Endothelial cell of umbilical vein (primary cell): ENCODE measurements around the gene TXNRD1. TPM values are rescaled to one million over a fixed set of nuclear protein-coding genes. Genes with fewer than 3 reads are reported as not detected.
A peak's percentile ranks its signal among the peaks of the same experiment; 100 is the strongest.

Experiments
- BruUV-seq: library from RNA; stranded (reverse); fragments of 400-500 nt; replicated peaks from 2 replicates; lab custom pipeline; 2021; lab: Mats Ljungman, UMichigan
- CTCF ChIA-PET: fragments of 300-600, 350-600 bp; sonication (Branson Sonifier 250); formaldehyde crosslinking; loops from one replicate; lab custom pipeline; 2021; ENCODE audit warnings: antibody characterized with exemption, inconsistent platforms; lab: Charles Lee
- POLR2A ChIA-PET: fragments of 300-600, 350-600 bp; sonication (Branson Sonifier 250); formaldehyde crosslinking; loops from one replicate; lab custom pipeline; 2021; ENCODE audit warnings: antibody characterized with exemption, inconsistent platforms; lab: Charles Lee
- DNase-seq: peaks from one replicate; pipeline ENCODE4 v3.0.0-alpha.2; 2011; ENCODE audit warnings: low read depth, low spot score
- FAIRE-seq: peaks from 2 replicates; lab custom pipeline; 2011; peaks lifted over from hg19 to GRCh38; lab: Jason Lieb, UNC
- H2AFZ ChIP-seq: 2 replicates; pipeline ENCODE4 v1.6.0; 2012; ENCODE audit warnings: low read depth, low read length, control low read depth, inconsistent platforms
- H3K27ac ChIP-seq: 2 replicates; pipeline ENCODE4 v1.5.1; 2011; ENCODE audit warnings: low read depth, mild to moderate bottlenecking, control low read depth, low read length, moderate library complexity; ENCODE audit not compliant: insufficient read depth
- H3K27me3 ChIP-seq, 2 experiments: 2 replicates each; pipeline versions ENCODE4 v1.6.0 to v1.6.1; 2011; ENCODE audit warnings: low read length in 2 of 2, mixed read lengths in 1 of 2; ENCODE audit not compliant: control insufficient read depth in 2 of 2, insufficient read depth in 2 of 2
- H3K36me3 ChIP-seq, 2 experiments: 2 replicates in 1 of 2; 3 replicates in 1 of 2; pipeline ENCODE4 v1.5.1; 2011; ENCODE audit warnings: low read length in 2 of 2, mild to moderate bottlenecking in 1 of 2, moderate library complexity in 1 of 2; ENCODE audit not compliant: control insufficient read depth in 2 of 2, insufficient read depth in 2 of 2; ENCODE audit errors: extremely low read depth in 1 of 2
- H3K4me1 ChIP-seq: 3 replicates; pipeline ENCODE4 v1.5.1; 2011; ENCODE audit warnings: mild to moderate bottlenecking, low read length; ENCODE audit not compliant: control insufficient read depth, insufficient read depth; ENCODE audit errors: extremely low read depth
- H3K4me2 ChIP-seq: 2 replicates; pipeline ENCODE4 v1.6.1; 2011; ENCODE audit warnings: low read length, control low read depth, mixed read lengths; ENCODE audit not compliant: insufficient read depth
- H3K4me3 ChIP-seq, 3 experiments: fragments of 200-600 bp in 1 of 3; sonication (generic), shearing (Covaris generic) in 1 of 3; replicated peaks in 1 of 3; 2 replicates each; pipeline ENCODE4 v1.5.1; 2011 to 2016; ENCODE audit warnings: control low read depth in 3 of 3, low read length in 3 of 3, mild to moderate bottlenecking in 2 of 3, inconsistent platforms in 1 of 3, low read depth in 1 of 3, moderate library complexity in 1 of 3; ENCODE audit not compliant: insufficient read depth in 1 of 3
- H3K79me2 ChIP-seq: 2 replicates; pipeline ENCODE4 v1.6.0; 2012; ENCODE audit warnings: low read length, inconsistent platforms; ENCODE audit not compliant: control insufficient read depth, insufficient read depth
- H3K9ac ChIP-seq: replicated peaks from 2 replicates; pipeline ENCODE3; 2011; ENCODE audit warnings: low read length, control low read depth; ENCODE audit not compliant: insufficient read depth; ENCODE audit errors: extremely low read depth
- H3K9me1 ChIP-seq: replicated peaks from 3 replicates; pipeline ENCODE4 v1.6.0; 2011; ENCODE audit warnings: mild to moderate bottlenecking, low read length; ENCODE audit not compliant: control insufficient read depth, insufficient read depth; ENCODE audit errors: extremely low read depth
- H3K9me3 ChIP-seq: replicated peaks from 2 replicates; pipeline ENCODE4 v1.5.1; 2012; ENCODE audit warnings: low read length, inconsistent platforms; ENCODE audit not compliant: control insufficient read depth, insufficient read depth
- H4K20me1 ChIP-seq: replicated peaks from 2 replicates; pipeline ENCODE3; 2011; ENCODE audit warnings: mild to moderate bottlenecking, low read length; ENCODE audit not compliant: control insufficient read depth, insufficient read depth; ENCODE audit errors: extremely low read depth
- CTCF ChIP-seq, 2 donors: IDR thresholded peaks; 1 replicate in 1 of 2; 2 replicates in 1 of 2; pipeline ENCODE4 v1.5.1; 2011; ENCODE audit warnings: low read length in 2 of 2, mild to moderate bottlenecking in 2 of 2, moderate library complexity in 2 of 2, control low read depth in 1 of 2, inconsistent platforms in 1 of 2, low read depth in 1 of 2; ENCODE audit not compliant: insufficient read depth in 1 of 2; ENCODE audit errors: extremely low read depth in 1 of 2
- EZH2 ChIP-seq: IDR thresholded peaks from 2 replicates; pipeline ENCODE4 v1.6.1; 2012; ENCODE audit warnings: borderline replicate concordance, low read depth, mild to moderate bottlenecking, moderate library complexity, low read length, inconsistent platforms; ENCODE audit not compliant: severe bottlenecking
- FOS ChIP-seq: IDR thresholded peaks from 2 replicates; pipeline ENCODE4 v1.6.1; 2011; ENCODE audit warnings: mild to moderate bottlenecking, low read length, moderate library complexity, borderline replicate concordance; ENCODE audit not compliant: insufficient read depth
- GATA2 ChIP-seq: IDR thresholded peaks from 2 replicates; pipeline ENCODE4 v1.7.0; 2011; ENCODE audit warnings: low read depth, mild to moderate bottlenecking, moderate library complexity, mixed read lengths, low read length; ENCODE audit not compliant: insufficient read length, insufficient read depth
- JUN ChIP-seq: IDR thresholded peaks from 2 replicates; pipeline ENCODE4 v1.6.1; 2011; ENCODE audit warnings: borderline replicate concordance, low read depth; ENCODE audit not compliant: insufficient read length, insufficient read depth
- MAX ChIP-seq: IDR thresholded peaks from 2 replicates; pipeline ENCODE4 v1.6.1; 2011; ENCODE audit not compliant: insufficient read depth, insufficient read length
- MYC ChIP-seq: IDR thresholded peaks from one replicate; pipeline ENCODE4 v1.6.1; 2011; ENCODE audit warnings: mild to moderate bottlenecking, low read depth, low read length
- POLR2A ChIP-seq: IDR thresholded peaks from 2 replicates; pipeline ENCODE4 v1.6.1; 2012; ENCODE audit warnings: low read depth, mild to moderate bottlenecking, control low read depth, low read length
- POLR2AphosphoS5 ChIP-seq: IDR thresholded peaks from 2 replicates; pipeline ENCODE4 v1.6.1; 2012; ENCODE audit warnings: low read depth, mild to moderate bottlenecking, control low read depth, low read length, moderate library complexity; ENCODE audit not compliant: insufficient read depth
- dilution Hi-C: fragments of 300-500 bp; cut with MboI; formaldehyde crosslinking; loops from one replicate; pipeline ENCODE4 v1.15.0; 2019; ENCODE audit warnings: low sequenced_read_pairs; ENCODE audit not compliant: extremely low pct_ligation_motif_present
- intact Hi-C: fragments of 100-400 bp; cut with micrococcal nuclease; formaldehyde crosslinking; loops from one replicate; pipeline ENCODE4 v1.10.0; 2022
- polyA plus RNA-seq, 4 experiments: library from polyadenylated mRNA; depleted of rRNA in 3 of 4; stranded (reverse) in 3 of 4; unstranded in 1 of 4; fragments of >200 nt; gene quantifications; 2 replicates each; pipeline versions ENCODE4 v1.2.1 to v1.2.3, GENCODE V29; 2011 to 2012; ENCODE audit warnings: missing spikeins in 1 of 4
- total RNA-seq: library from RNA; stranded (reverse); gene quantifications from 2 replicates; pipeline ENCODE4 v1.2.3, GENCODE V29; 2021

Gene TXNRD1
- total and polyA plus RNA-seq, 2 donors (not counting 3 experiments of a cell fraction or from before 2014, with no cell fraction given) = 309 to 566 TPM

GRCh38 chr12:104281636-104282035 lies 66.1 kb downstream of the TXNRD1 start:
- H3K27ac ChIP-seq = no peak overlapping the region
- ChIA-PET CTCF (interaction anchor here (0.9 to 2.1 kb wide), 3 partner anchors 11 to 62 kb away, joined by 4 to 14 read pairs (median 5); no protein-coding TSS in a partner anchor), POLR2A (interaction anchor here (1.2 kb wide), 2 partner anchors 11 to 62 kb away, joined by 7 read pairs; no protein-coding TSS in a partner anchor)
- intact Hi-C loops = loop anchor here (10.0 kb wide), 1 partner anchor 173 kb away; the partner anchor contains the start of gene CHST11
- no peaks in the 10 kb centered on the region for H3K27me3 ChIP-seq
- H3K4me2 ChIP-seq = peak overlapping the region; percentile 2
- no peaks in the 10 kb centered on the region for H4K20me1 ChIP-seq
- no peaks in the 10 kb centered on the region for H3K79me2 ChIP-seq
- no peaks in the 10 kb centered on the region for H3K36me3 ChIP-seq
- FAIRE-seq = no peak
- no peak overlapping the region for H3K9ac ChIP-seq
- BruUV-seq = no TSS peak
- no peak overlapping the region for H3K4me3 ChIP-seq
- DNase-seq = no peak
- H2AFZ ChIP-seq = no peak overlapping the region
- dilution Hi-C loops = no loop called here
- H3K9me3 ChIP-seq = no peaks in the 10 kb centered on the region
- H3K9me1 ChIP-seq = no peaks in the 10 kb centered on the region
- peaks cover 57% of the 10 kb centered on the region for H3K4me1 ChIP-seq
- TF ChIP-seq EZH2 (no peak), MAX (no peak), POLR2AphosphoS5 (no peak), POLR2A (no peak), JUN (no peak), MYC (no peak), CTCF (IDR thresholded peaks at IDR 0.05; ENCODE audit: extremely low read depth in 1 of 2, insufficient read depth in 1 of 2, low read depth in 1 of 2, low read length in 2 of 2) (no peak), GATA2 (no peak), FOS (no peak)
